ENCODE measurements around the gene NOL7.

DNA sequence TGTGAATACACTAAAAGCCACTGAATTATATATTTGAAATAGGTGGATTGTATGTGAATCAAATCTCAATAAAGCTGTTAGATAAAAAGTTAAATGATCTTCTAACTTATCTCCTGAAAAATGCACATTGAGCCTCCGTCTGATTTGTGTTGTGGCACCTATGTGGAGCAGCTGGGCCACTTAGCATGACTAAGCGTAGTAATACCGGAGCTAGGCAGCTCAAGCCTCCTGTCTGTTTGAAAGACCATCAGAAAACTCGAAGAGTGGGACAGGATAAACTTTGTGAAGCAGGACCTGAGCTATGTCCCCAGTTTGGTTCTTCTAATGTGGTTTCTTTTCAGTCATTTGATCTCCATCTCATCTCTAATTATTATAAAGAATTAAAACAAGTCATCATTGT is 11.0 kb upstream of the NOL7 start:
- TF ChIP-seq, protein P1, sequence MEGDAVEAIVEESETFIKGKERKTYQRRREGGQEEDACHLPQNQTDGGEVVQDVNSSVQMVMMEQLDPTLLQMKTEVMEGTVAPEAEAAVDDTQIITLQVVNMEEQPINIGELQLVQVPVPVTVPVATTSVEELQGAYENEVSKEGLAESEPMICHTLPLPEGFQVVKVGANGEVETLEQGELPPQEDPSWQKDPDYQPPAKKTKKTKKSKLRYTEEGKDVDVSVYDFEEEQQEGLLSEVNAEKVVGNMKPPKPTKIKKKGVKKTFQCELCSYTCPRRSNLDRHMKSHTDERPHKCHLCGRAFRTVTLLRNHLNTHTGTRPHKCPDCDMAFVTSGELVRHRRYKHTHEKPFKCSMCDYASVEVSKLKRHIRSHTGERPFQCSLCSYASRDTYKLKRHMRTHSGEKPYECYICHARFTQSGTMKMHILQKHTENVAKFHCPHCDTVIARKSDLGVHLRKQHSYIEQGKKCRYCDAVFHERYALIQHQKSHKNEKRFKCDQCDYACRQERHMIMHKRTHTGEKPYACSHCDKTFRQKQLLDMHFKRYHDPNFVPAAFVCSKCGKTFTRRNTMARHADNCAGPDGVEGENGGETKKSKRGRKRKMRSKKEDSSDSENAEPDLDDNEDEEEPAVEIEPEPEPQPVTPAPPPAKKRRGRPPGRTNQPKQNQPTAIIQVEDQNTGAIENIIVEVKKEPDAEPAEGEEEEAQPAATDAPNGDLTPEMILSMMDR (IDR thresholded peaks at IDR 0.05): no peak
- TF ChIP-seq EZH2 (IDR thresholded peaks at IDR 0.05; ENCODE audit: borderline replicate concordance, insufficient read depth, low read depth, low read length, poor library complexity, severe bottlenecking): no peak

Data from B cell (primary cell).